OCI-LY1 (cell line): ENCODE results near the gene SOX2.

Source experiments
- EZH2 ChIP-seq: fragments of 200-600 bp; sonication (generic), shearing (Covaris generic); IDR thresholded peaks from 2 replicates; pipeline ENCODE4 v1.8.0; 2017; ENCODE audit warnings: borderline replicate concordance, mixed run types, mild to moderate bottlenecking, antibody characterized with exemption, low read length, moderate library complexity, mixed read lengths
- TF ChIP-seq, protein P1 (sequence below): fragments of 200-600 bp; sonication (generic), shearing (Covaris generic); IDR thresholded peaks from 2 replicates; pipeline ENCODE4 v1.5.1; 2017; ENCODE audit warnings: mild to moderate bottlenecking, antibody characterized with exemption, low read length, moderate library complexity, mixed read lengths

DNA sequence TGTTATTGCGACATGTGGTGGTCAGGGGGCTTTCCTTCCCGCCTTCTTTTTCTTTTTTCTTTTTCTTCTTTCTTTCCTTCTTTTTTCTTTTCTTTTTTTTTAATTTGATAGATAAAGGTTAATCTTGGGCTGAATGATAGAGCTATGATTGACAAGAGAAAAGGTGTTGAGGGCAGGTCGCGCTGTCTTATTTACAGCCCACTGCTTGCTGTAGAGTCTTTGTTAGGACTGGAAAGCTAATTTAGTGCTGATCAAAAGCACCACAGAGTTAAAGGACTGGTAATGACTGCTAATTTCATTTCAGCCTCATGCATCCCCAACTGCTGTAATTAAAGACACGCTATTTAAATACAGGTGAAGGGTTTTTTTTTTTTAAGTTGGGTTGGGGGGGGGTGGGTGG, 10.6 kb upstream of the SOX2 start:
- TF ChIP-seq, protein P1, sequence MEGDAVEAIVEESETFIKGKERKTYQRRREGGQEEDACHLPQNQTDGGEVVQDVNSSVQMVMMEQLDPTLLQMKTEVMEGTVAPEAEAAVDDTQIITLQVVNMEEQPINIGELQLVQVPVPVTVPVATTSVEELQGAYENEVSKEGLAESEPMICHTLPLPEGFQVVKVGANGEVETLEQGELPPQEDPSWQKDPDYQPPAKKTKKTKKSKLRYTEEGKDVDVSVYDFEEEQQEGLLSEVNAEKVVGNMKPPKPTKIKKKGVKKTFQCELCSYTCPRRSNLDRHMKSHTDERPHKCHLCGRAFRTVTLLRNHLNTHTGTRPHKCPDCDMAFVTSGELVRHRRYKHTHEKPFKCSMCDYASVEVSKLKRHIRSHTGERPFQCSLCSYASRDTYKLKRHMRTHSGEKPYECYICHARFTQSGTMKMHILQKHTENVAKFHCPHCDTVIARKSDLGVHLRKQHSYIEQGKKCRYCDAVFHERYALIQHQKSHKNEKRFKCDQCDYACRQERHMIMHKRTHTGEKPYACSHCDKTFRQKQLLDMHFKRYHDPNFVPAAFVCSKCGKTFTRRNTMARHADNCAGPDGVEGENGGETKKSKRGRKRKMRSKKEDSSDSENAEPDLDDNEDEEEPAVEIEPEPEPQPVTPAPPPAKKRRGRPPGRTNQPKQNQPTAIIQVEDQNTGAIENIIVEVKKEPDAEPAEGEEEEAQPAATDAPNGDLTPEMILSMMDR = no peak
- no peak for TF ChIP-seq EZH2
